ENCODE results near the gene KIF14. TPM values are rescaled to one million over a fixed set of nuclear protein-coding genes. Genes with fewer than 3 reads are reported as not detected.
A peak's percentile ranks its signal among the peaks of the same experiment; 100 is the strongest.

Gene KIF14
- total and polyA plus RNA-seq, 2 experiments from 2014 or later, result 2.2 to 5.1 TPM

GRCh38 chr1:200652378-200652777, 31.8 kb upstream of the KIF14 start:
- no peak for DNase-seq
- Histone ChIP-seq H3K9ac (no peak overlapping the region), H3K9me2 (ENCODE audit: insufficient read depth) (no peaks in the 10 kb centered on the region), H3K4me3 (no peak overlapping the region), H4K20me1 (ENCODE audit: insufficient read depth) (no peaks in the 10 kb centered on the region), H3K27ac (no peak overlapping the region), H2AFZ (no peak overlapping the region), H3K9me3 (ENCODE audit: low read depth) (no peaks in the 10 kb centered on the region), H3K4me2 (ENCODE audit: unreplicated experiment) (no peak overlapping the region), H3K79me2 (ENCODE audit: insufficient read depth) (no peaks in the 10 kb centered on the region), H3K27me3 (replicated peaks; ENCODE audit: insufficient read depth) (no peaks in the 10 kb centered on the region), H3K4me1 (ENCODE audit: insufficient read depth) (0 out of 2 replicates have a peak, but pooled peaks cover 6% of the 10 kb centered on the region), H3F3A (ENCODE audit: insufficient read depth) (no peaks in the 10 kb centered on the region), H3K36me3 (ENCODE audit: low read depth) (peaks cover 23% of the 10 kb centered on the region)
- TF ChIP-seq EZH2phosphoT487 (IDR thresholded peaks at IDR 0.05; ENCODE audit: insufficient read depth, low read depth), result no peak
- no peak for TF ChIP-seq EZH2 (IDR thresholded peaks at IDR 0.05; ENCODE audit: insufficient read depth, poor library complexity, severe bottlenecking)
- WGBS, 2 experiments (ENCODE audit: low coverage in 1 of 2, low lambda C conversion rate in 2 of 2, missing lambda C conversion rate in 2 of 2), result 93 to 95% methylated on average over 1 of the region's 1 CpG
- in situ Hi-C loops (cut with MboI), result no loop called here

- no peaks in the 10 kb centered on the region for H3K79me2 ChIP-seq (ENCODE audit: insufficient read depth)
- H3F3A ChIP-seq (ENCODE audit: insufficient read depth), result no peaks in the 10 kb centered on the region
- H2AFZ ChIP-seq, result no peak overlapping the region
- TF ChIP-seq EZH2phosphoT487 (IDR thresholded peaks at IDR 0.05; ENCODE audit: insufficient read depth, low read depth) (no peak), EZH2 (IDR thresholded peaks at IDR 0.05; ENCODE audit: insufficient read depth, poor library complexity, severe bottlenecking) (no peak)
- DNase-seq, result no peak
- H3K9me3 ChIP-seq (ENCODE audit: low read depth), result no peaks in the 10 kb centered on the region
- in situ Hi-C loops (cut with MboI), result no loop called here
- 97 to 98% methylated on average over 4 of the region's 4 CpGs for WGBS, 2 experiments (ENCODE audit: low coverage in 1 of 2, low lambda C conversion rate in 2 of 2, missing lambda C conversion rate in 2 of 2)
- H4K20me1 ChIP-seq (ENCODE audit: insufficient read depth), result no peaks in the 10 kb centered on the region
- no peak overlapping the region for H3K4me2 ChIP-seq (ENCODE audit: unreplicated experiment)
- no peaks in the 10 kb centered on the region for H3K27me3 ChIP-seq (replicated peaks; ENCODE audit: insufficient read depth)
- no peaks in the 10 kb centered on the region for H3K9me2 ChIP-seq (ENCODE audit: insufficient read depth)
- no peak overlapping the region for H3K4me3 ChIP-seq
- no peaks in the 10 kb centered on the region for H3K4me1 ChIP-seq (ENCODE audit: insufficient read depth)
- H3K9ac ChIP-seq, result no peak overlapping the region
- H3K27ac ChIP-seq, result no peak overlapping the region
- H3K36me3 ChIP-seq (ENCODE audit: low read depth), result peaks cover 26% of the 10 kb centered on the region
These were observed 26.0 kb upstream of the KIF14 start for GRCh38 chr1:200646515-200646914.

DNA sequence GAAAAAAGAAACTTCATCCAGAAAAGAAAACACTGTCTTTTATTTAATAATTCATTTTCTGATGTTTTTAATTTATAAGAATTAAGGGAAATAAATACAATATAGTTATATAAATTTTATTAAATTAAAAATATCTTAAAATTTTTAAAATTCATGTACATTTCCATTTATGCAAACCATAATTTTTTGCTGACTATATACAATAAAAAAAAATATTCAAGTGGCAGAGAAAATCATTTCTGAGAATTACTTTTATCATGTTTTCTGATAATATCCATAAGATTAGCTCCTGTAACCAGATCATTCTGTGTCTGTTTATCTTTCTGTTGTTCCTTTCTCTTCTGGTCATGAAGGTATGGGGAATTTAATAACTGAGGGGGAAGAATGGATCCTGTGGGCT, 23.5 kb upstream of the KIF14 start:
- H3K4me1 ChIP-seq (ENCODE audit: insufficient read depth), result peaks cover 20% of the 10 kb centered on the region
- H3K9me3 ChIP-seq (ENCODE audit: low read depth), result no peaks in the 10 kb centered on the region
- in situ Hi-C loops (cut with MboI), result no loop called here
- no peak overlapping the region for H2AFZ ChIP-seq
- H3K4me3 ChIP-seq, result no peak overlapping the region
- H3K27ac ChIP-seq, result no peak overlapping the region
- no peak for DNase-seq
- H3K36me3 ChIP-seq (ENCODE audit: low read depth), result peaks cover 23% of the 10 kb centered on the region
- H3K79me2 ChIP-seq (ENCODE audit: insufficient read depth), result no peaks in the 10 kb centered on the region
- H3F3A ChIP-seq (ENCODE audit: insufficient read depth), result peaks cover 9% of the 10 kb centered on the region; the same call in 1 of the 2 replicates
- TF ChIP-seq EZH2 (IDR thresholded peaks at IDR 0.05; ENCODE audit: insufficient read depth, poor library complexity, severe bottlenecking) (no peak), EZH2phosphoT487 (IDR thresholded peaks at IDR 0.05; ENCODE audit: insufficient read depth, low read depth) (no peak)
- no peaks in the 10 kb centered on the region for H3K27me3 ChIP-seq (replicated peaks; ENCODE audit: insufficient read depth)
- no peak overlapping the region for H3K9ac ChIP-seq
- no peaks in the 10 kb centered on the region for H3K9me2 ChIP-seq (ENCODE audit: insufficient read depth)
- H3K4me2 ChIP-seq (ENCODE audit: unreplicated experiment), result no peak overlapping the region
- H4K20me1 ChIP-seq (ENCODE audit: insufficient read depth), result no peaks in the 10 kb centered on the region

DNA sequence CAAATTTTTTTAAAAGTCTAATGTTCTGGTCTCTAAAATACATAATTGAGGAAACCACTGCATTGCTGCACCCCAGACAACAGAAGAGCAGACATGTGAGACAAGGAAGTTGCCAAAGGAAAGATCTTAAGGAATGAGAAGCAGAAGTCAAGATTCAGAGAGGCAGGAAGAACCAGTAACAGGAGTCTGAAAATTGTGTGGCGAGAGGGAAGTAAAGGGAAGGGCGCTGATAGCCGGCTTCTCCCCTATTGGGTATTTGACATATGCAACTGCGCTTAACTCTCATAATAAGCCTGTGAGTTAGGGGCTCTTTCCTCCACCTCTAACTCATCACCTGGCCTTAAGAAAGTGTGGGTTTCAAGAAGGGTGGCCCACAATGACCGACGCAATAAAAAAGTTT, 21.9 kb upstream of the KIF14 start:
- TF ChIP-seq EZH2phosphoT487 (IDR thresholded peaks at IDR 0.05; ENCODE audit: insufficient read depth, low read depth) (no peak), EZH2 (IDR thresholded peaks at IDR 0.05; ENCODE audit: insufficient read depth, poor library complexity, severe bottlenecking) (no peak)
- H3K27me3 ChIP-seq (replicated peaks; ENCODE audit: insufficient read depth), result no peaks in the 10 kb centered on the region
- H3K9ac ChIP-seq, result no peak overlapping the region
- H3K36me3 ChIP-seq (ENCODE audit: low read depth), result peaks cover 12% of the 10 kb centered on the region
- H4K20me1 ChIP-seq (ENCODE audit: insufficient read depth), result no peaks in the 10 kb centered on the region
- no peak overlapping the region for H3K4me2 ChIP-seq (ENCODE audit: unreplicated experiment)
- H3K9me2 ChIP-seq (ENCODE audit: insufficient read depth), result no peaks in the 10 kb centered on the region
- H2AFZ ChIP-seq, result no peak overlapping the region
- H3K9me3 ChIP-seq (ENCODE audit: low read depth), result no peaks in the 10 kb centered on the region
- H3K4me3 ChIP-seq, result no peak overlapping the region
- H3K27ac ChIP-seq, result no peak overlapping the region
- 92 to 96% methylated on average over 6 of the region's 6 CpGs for WGBS, 2 experiments (ENCODE audit: low coverage in 1 of 2, low lambda C conversion rate in 2 of 2, missing lambda C conversion rate in 2 of 2)
- no peak for DNase-seq
- in situ Hi-C loops (cut with MboI), result no loop called here
- no peaks in the 10 kb centered on the region for H3K79me2 ChIP-seq (ENCODE audit: insufficient read depth)
- peaks cover 9% of the 10 kb centered on the region; the same call in 1 of the 2 replicates for H3F3A ChIP-seq (ENCODE audit: insufficient read depth)
- peaks cover 20% of the 10 kb centered on the region for H3K4me1 ChIP-seq (ENCODE audit: insufficient read depth)

GRCh38 chr1:200640963-200641401, 20.4 kb upstream of the KIF14 start:
- peaks cover 9% of the 10 kb centered on the region; the same call in 1 of the 2 replicates for H3F3A ChIP-seq (ENCODE audit: insufficient read depth)
- no peaks in the 10 kb centered on the region for H3K9me3 ChIP-seq (ENCODE audit: low read depth)
- no peaks in the 10 kb centered on the region for H3K79me2 ChIP-seq (ENCODE audit: insufficient read depth)
- H2AFZ ChIP-seq, result peak overlapping the region; percentile 81
- no peaks in the 10 kb centered on the region for H3K36me3 ChIP-seq (ENCODE audit: low read depth)
- H3K27me3 ChIP-seq (replicated peaks; ENCODE audit: insufficient read depth), result no peaks in the 10 kb centered on the region
- H3K4me2 ChIP-seq (ENCODE audit: unreplicated experiment), result peak overlapping the region; percentile 49
- in situ Hi-C loops (cut with MboI), result no loop called here
- 14 to 15% methylated on average over 5 of the region's 5 CpGs for WGBS, 2 experiments (ENCODE audit: low coverage in 1 of 2, low lambda C conversion rate in 2 of 2, missing lambda C conversion rate in 2 of 2)
- H3K4me3 ChIP-seq, result no peak overlapping the region
- no peak overlapping the region for H3K9ac ChIP-seq
- peak overlapping the region; percentile 82 for H3K27ac ChIP-seq
- peaks cover 20% of the 10 kb centered on the region for H3K4me1 ChIP-seq (ENCODE audit: insufficient read depth)
- no peaks in the 10 kb centered on the region for H3K9me2 ChIP-seq (ENCODE audit: insufficient read depth)
- no peaks in the 10 kb centered on the region for H4K20me1 ChIP-seq (ENCODE audit: insufficient read depth)
- DNase-seq, result peak; percentile 55
- TF ChIP-seq EZH2 (IDR thresholded peaks at IDR 0.05; ENCODE audit: insufficient read depth, poor library complexity, severe bottlenecking) (no peak), EZH2phosphoT487 (IDR thresholded peaks at IDR 0.05; ENCODE audit: insufficient read depth, low read depth) (no peak)

Measured in GM23248 (cell line).